Raji (cell line): ENCODE data around the gene RPL10.

Experiments
- POLR2A ChIP-seq: IDR thresholded peaks from 2 replicates; pipeline ENCODE4 v1.6.1; 2011; ENCODE audit warnings: low read depth, low read length, control low read depth; ENCODE audit not compliant: insufficient read depth

The RPL10 gene

DNA sequence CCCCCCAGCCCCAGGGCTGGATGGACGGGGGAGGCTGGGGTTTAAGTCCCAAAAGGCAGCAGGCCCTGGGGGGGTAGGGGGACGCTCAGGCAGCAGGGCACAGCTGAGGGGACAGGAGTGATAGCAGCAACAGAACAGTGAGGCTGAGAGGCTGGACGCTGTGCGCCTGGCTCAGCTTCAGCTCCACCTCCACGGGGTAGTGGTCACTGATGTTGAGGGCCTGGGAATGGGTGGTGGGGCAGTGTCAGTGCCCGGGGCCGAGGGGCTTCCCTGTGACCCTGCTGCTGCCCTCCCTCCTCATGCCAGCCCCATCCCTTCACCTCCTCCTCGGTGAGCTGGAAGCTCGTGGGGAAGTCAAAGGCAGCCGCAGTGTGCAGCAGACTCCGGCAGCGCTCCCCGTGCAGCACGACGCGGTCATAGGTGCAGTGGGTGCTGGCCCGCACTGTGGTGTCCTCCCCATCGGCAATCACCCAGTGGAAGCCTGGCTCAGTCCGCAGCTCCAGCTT is 4.5 kb downstream of the RPL10 start:
- TF ChIP-seq POLR2A: no peak

DNA sequence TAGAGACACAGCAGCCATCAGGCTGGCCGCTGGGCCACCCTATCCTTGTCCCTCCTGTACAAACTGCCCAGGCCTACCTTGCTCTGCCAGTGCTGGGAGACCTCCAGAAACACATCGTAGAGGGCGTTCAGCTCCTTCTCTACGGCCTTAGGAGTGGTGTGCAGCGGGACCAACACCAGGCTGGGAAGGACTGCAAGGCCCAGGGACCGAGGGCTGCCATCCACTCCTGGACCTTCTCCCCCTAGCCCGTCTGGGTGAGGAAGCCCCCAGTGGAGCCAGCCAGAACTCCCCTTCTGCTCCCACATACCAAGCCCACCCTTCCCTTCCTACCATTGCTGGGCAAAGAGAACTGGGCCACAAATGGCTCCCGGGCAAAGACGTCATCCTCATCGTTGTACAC is 5.0 kb downstream of the RPL10 start:
- TF ChIP-seq POLR2A: no peak

DNA sequence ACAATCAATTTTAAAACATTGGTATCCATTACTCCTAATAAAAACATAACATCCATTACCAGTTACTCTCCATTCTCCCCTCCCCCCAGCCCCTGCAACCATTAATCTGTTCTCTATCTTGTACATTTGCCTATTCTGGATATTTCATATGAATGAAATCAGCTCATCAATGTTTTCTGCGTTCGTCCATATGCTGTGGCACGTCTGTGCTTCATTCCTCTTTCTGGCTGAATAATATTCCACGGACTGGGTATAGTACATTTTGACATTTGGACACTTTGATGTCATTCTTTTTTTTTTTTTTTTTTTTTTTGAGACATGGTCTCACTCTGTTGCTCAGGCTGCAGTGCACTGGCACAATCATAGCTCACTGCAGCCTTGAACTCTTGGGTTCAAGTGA is 5.7 kb downstream of the RPL10 start:
- no peak for TF ChIP-seq POLR2A

DNA sequence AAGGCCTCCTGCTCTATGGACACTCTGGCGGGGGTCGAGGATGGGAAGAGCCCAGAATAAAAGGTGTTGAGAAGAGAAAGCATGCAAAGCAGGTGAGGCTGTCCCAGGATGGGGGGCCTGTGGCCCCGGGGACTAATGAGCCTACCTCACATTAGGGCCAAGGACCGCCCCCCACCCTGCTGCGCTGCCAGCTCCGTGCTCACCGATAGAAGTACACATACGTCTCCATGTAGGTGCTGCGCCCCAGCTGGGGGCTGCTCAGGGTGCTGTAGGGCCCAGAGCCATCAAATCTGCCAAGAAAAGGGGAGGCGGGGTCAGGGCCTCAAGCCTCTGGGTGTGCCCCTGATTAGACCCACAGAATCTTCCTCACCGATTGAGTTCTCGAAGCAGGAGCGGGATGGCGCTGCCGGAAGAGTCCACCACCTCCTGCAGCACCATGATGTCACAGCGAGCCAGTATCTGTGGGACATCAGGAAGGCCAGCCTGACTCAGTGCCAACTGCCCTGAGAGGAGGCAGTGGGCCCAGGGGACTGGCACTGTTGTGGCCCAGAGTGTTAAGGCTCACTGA is 6.5 kb downstream of the RPL10 start:
- TF ChIP-seq POLR2A: no peak

DNA sequence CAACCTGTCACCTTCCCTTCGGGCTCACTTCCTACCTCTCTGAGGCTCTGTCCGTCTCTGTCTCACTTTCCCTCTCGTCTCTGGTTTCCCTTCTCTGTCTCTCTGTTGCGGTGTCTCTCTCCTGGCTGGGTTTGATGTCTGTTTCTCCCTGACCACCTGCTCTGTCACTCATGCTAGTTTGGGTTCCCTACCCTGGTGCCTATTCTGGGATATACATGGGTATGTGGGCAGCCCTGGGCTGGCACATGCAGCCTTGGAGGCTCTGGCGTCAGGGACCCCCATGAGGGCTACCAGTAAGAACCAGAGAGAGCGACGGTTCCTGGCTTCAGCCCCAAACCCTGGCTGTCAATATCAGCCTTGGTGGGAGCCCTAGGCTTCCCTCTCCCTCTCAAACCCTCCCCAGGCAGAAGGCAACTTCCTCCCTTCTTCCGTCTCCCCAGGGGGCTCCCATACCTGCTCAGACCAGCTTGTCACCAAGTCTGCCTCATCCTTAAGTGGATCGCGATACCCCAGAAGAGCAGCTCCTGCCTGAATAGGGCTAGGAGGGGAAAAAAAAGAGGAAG is 10.6 kb downstream of the RPL10 start:
- TF ChIP-seq POLR2A: no peak

DNA sequence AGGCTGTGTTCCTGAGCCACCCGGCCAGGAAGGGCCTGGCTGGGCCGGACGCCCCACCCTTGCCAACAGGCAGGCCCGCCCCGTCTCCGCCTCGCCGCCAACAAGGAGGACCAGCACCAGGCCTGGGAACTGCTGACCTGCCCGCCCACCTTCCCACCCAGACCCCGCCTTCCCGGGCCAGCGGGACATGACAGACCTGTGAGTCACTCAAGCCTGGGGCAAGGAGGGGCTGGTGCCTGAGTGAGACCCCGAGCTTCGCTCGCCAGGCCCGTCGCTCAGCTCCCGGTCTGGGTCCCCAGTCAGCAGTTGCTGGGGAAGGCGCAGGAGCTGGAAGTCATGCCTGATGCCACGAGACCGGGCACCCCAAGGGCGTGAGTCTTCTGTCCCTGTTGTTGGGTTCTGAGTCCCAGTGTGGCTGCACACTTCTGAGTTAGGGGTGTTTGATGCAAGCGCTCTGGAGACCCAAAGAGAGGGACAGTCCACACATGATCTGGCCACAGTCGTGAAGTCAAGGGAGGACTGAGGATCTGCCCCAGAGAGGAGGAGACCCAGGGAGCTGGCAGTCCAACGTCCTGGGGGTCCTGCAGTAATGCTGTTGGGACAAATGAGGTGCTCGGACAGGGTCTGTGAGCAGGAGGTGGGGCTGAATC is 11.2 kb downstream of the RPL10 start, which contains the start of gene DNASE1L1:
Gene DNASE1L1 (minus strand): TSS at position 33 of the 650 bp plus-strand sequence. CDS start 3,686 bp downstream, outside the sequence.
- TF ChIP-seq POLR2A: no peak

DNA sequence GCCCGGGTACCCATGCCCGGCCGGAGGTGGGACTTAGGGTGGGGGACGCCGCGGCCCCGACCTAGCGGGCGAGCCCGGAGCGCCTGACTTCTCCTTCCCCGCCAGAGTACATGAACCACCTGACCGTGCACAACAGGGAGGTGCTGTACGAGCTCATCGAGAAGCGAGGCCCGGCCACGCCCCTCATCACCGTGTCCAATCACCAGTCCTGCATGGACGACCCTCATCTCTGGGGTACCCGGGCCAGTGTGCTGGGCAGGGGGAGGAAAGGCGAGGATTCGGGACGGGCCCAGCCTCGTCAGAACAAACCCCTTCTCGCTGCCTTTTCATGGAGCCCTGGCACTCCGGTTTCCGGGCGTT is 13.8 kb downstream of the RPL10 start:
- peak; percentile 73 for TF ChIP-seq POLR2A

DNA sequence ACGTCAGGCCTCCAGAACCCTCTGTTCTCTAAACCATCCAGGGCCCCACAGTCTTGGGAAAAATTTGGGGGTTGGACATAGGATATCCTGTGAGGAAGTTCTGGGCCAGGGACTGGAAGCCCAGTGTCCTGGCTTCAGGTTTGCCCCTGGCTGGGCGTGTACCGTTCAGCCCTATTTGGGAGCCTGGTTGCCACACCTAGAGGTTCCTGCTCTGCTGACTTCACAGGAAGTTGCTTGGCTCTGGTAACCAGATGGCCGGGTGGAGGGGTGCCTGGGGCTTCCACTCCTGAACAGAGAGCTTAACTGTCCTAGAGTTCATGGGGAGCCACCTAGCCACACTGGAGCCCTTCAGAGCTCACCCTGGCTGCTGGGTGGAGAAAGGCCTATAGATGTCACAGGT is 14.3 kb downstream of the RPL10 start:
- TF ChIP-seq POLR2A: no peak

DNA sequence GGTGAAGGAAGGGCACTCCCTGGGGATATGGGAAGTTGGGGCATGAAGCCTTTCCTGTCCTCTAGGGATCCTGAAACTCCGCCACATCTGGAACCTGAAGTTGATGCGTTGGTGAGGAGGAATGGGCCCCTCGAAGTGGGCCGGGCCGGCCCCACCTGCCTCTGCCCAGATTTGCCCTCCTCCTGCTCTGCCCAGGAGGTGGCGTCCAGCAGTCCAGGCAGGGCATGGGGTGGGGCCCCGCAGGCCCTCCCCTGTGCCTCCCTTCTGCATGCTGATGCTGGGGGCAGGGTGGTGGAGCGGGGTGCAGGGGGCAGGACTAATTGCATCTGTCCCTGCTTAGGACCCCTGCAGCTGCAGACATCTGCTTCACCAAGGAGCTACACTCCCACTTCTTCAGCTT is 15.0 kb downstream of the RPL10 start:
- TF ChIP-seq POLR2A: no peak

DNA sequence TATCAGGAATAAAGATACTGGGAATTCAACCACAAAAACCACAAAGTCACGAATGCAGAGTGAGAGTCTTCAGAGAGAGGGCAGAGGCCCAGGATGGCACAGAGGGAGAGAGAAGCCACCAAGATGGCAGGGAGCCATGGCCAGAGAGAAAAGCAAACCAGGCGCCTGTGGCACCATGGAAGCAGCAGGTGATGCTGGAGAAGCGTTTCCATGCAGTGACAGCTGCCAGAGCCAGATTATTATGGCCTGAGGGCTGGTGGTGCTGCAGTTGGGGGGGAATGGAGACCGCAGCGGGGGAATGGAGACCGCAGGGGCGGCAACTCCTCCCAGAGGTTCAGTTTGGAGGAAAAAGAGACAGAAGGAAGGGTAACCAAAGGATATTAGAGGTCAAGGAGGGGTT is 19.0 kb downstream of the RPL10 start:
- TF ChIP-seq POLR2A: no peak

DNA sequence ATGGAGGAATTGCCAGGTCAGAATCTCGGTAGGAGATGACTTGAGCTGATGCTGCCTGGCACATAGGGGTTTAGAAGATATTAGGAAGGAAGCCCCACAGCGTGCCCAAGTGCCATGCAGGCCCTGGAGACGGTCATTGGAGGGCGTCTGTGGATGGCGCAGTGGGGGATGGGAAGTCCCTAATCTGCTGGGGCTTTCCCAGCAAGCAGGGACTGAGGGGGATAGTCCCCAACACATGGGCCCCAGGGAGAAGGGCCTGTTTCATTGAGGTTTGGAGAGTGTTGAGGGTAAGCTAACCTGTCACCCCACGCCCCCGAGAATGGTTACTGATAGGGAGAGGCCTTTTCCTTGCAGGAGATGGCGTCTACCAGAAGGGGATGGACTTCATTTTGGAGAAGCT is 21.0 kb downstream of the RPL10 start:
- no peak for TF ChIP-seq POLR2A

DNA sequence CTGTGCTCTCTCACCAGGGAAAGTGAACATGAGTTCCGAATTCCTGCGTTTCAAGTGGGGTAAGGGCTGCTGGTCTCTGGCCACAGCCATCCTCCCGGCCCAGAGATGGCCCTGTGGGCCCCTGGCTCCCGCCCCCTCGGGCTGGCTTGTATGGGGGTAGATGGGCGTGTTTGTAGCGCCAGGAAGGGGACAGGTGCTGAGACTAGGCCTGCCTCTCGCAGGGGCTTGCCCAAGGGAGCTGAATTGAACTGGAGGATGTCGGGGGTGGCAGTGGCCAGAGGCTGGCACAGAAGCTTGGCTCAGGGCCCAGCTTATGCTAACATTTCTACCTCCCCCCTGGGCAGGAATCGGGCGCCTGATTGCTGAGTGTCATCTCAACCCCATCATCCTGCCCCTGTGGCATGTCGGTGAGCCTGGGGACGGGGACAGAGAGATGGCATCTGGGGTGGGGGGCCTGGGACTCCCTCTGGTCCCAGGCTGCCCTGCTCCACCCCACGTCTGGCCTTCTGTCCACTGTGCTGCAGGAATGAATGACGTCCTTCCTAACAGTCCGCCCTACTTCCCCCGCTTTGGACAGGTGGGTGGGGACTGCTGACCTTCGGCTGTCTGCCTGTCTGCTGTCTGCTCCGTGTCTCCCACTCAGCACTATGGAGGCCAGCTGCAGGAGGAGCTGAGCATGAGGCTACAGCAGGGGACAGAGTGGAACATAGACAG is 21.7 kb downstream of the RPL10 start:
- no peak for TF ChIP-seq POLR2A

DNA sequence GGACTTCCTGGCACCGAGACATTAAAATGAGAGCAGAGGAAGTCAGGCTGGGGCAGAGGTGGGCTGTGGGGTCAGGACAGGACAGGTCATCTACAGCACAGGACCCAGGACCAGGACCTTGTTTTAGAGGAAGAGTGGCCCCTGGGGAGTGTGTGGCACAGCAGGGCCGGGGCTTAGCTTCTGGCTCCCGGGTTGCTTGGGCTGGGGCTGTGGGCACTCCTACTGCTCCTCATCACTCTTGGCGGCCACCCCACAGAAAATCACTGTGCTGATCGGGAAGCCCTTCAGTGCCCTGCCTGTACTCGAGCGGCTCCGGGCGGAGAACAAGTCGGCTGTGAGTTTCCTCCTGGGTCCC is 22.2 kb downstream of the RPL10 start:
- no peak for TF ChIP-seq POLR2A

DNA sequence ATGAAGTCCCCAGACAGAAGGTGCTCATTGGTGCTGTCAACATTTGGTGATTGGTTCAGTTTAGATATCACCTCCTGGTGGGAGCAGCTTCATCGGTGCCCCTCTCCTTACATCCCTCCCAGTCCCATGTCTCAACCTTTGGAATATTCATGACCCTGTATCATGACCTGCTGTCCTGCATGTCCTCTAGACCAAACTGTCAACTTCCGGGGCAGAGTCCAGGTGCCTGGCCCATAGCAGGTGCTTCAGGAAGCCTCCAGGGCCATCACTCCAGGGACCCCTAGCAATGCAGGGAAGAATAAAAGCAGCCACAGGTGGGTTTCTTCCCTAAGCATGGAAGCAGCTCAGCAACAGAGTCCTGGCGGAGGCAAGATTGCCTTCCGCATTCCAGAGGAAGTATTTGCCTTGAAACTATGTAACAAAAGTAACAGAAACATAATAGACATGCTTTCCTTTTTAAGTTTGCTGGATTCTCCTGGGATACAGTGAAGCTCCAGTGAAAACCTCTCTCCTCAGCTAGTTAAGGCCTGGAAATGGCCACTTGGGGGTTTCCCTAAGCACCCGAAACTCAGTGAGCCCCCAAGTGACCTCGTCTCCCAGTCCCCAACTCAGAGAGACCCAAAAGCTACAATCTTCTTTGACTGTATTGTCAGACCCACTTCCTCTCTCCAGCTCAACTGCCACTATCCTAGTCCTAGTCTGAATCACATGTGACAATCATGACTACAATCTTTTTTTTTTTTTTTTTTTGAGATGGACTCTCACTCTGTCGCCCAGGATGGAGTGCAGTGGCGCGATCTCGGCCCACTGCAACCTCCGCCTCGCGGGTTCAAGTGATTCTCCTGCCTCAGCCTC is 29.0 kb downstream of the RPL10 start:
- no peak for TF ChIP-seq POLR2A
